Natural killer cell (primary cell): ENCODE results near the gene ZNF768. TPM values are rescaled to one million over a fixed set of nuclear protein-coding genes. Genes with fewer than 3 reads are reported as not detected.

Experiments used
- ATAC-seq, 3 donors: fragments of 150-1000 bp in 2 of 3; fragments of 200-7000 bp in 1 of 3; cut with Tn5 transposase; 1 replicate in 1 of 3; 2 replicates in 2 of 3; pipeline ENCODE4 v1.10.0; 2021; ENCODE audit warnings: mild to moderate bottlenecking in 2 of 3, moderate library complexity in 2 of 3
- DNase-seq, 2 donors: peaks; one replicate each; pipeline versions ENCODE4 v3.0.0 to v3.0.0-alpha.2; 2013 to 2021; ENCODE audit warnings: mixed read lengths in 1 of 2
- H3K27ac ChIP-seq: one replicate; pipeline ENCODE4 v1.5.1; 2013; ENCODE audit warnings: mild to moderate bottlenecking, low read length
- H3K27me3 ChIP-seq: one replicate; pipeline ENCODE4 v1.6.1; 2013; ENCODE audit warnings: low read length; ENCODE audit not compliant: control insufficient read depth, insufficient read depth
- H3K36me3 ChIP-seq: one replicate; pipeline ENCODE4 v1.6.1; 2013; ENCODE audit warnings: low read length; ENCODE audit not compliant: control insufficient read depth, insufficient read depth
- H3K4me1 ChIP-seq: one replicate; pipeline ENCODE4 v1.6.1; 2013; ENCODE audit warnings: low read length; ENCODE audit not compliant: control insufficient read depth, insufficient read depth
- H3K4me3 ChIP-seq: one replicate; pipeline ENCODE4 v1.5.1; 2013; ENCODE audit warnings: low read length
- H3K9me3 ChIP-seq: one replicate; pipeline ENCODE4 v1.6.1; 2013; ENCODE audit warnings: low read length; ENCODE audit not compliant: control insufficient read depth, insufficient read depth
- H3K27ac Mint-ChIP-seq, 2 donors: one replicate each; pipeline ENCODE4 v1.8.0; 2022; ENCODE audit warnings: mild to moderate bottlenecking in 2 of 2, mixed read lengths in 2 of 2, moderate library complexity in 1 of 2
- H3K27me3 Mint-ChIP-seq, 2 donors: one replicate each; pipeline ENCODE4 v1.8.0; 2022; ENCODE audit warnings: low read depth in 2 of 2, mixed read lengths in 2 of 2
- H3K36me3 Mint-ChIP-seq: one replicate; pipeline ENCODE4 v1.8.0; 2022; ENCODE audit warnings: mixed read lengths
- H3K4me1 Mint-ChIP-seq, 2 donors: one replicate each; pipeline ENCODE4 v1.8.0; 2022; ENCODE audit warnings: mixed read lengths in 2 of 2
- H3K4me3 Mint-ChIP-seq: one replicate; pipeline ENCODE4 v1.8.0; 2022; ENCODE audit warnings: mild to moderate bottlenecking, moderate library complexity, mixed read lengths
- H3K9me3 Mint-ChIP-seq, 2 donors: one replicate each; pipeline ENCODE4 v1.8.0; 2022; ENCODE audit warnings: mixed read lengths in 2 of 2
- WGBS: methylation state at CpG from one replicate; pipeline ENCODE4 v1.1.7; 2013; ENCODE audit warnings: missing lambda C conversion rate; ENCODE audit not compliant: insufficient coverage; 5-methylcytosine and 5-hydroxymethylcytosine counted together
- intact Hi-C: fragments of 100-400 bp; cut with micrococcal nuclease; formaldehyde crosslinking; loops from one replicate; pipeline ENCODE4 v1.14.2; 2022
- total RNA-seq, 4 donors: library from RNA; stranded (reverse); fragments of 120-200 nt in 1 of 4; gene quantifications; one replicate each; pipeline versions ENCODE4 v1.2.3 to v1.2.4, GENCODE V29; 2013 to 2022
- TF ChIP-seq, protein P1 (sequence below): fragments of 200-600 bp; IDR thresholded peaks from one replicate; pipeline ENCODE4 v1.8.0; 2022; ENCODE audit warnings: antibody characterized with exemption

ZNF768 gene
- total RNA-seq, 3 donors from 2014 or later (not counting 1 experiment from before 2014, with no cell fraction given): 3.3 to 7.2 (median 5.6) TPM

DNA sequence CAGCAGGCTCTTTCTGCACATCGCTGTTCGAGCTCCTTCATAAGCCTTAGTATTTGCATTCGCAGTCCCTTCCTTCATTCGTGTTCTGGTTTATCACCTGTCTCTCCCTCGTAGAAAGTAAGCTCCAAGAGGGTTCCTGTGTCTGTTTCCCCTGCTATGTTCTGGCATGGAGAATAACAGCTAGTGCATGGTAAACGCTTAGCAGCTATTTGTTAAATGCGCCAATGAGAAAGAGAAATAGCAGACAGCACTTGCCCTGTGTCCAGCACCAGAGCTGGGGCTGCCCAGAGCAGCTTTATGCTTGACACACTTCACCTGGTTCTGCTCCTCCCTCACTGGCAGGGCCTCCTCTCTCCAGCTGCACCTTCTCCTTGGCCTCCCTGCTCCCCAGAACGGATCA is 39.6 kb upstream of the ZNF768 start:
- Mint-ChIP-seq H3K4me1 (peaks cover 19 to 22% of the 10 kb centered on the region in 2 donors), H3K9me3 (no peaks in the 10 kb centered on the region), H3K27ac (peak overlapping the region in 1 of 2 donors; percentile 36), H3K4me3 (no peak overlapping the region), H3K36me3 (no peaks in the 10 kb centered on the region), H3K27me3 (peaks cover 0 to 4% of the 10 kb centered on the region in 2 donors)
- Histone ChIP-seq H3K9me3 (no peaks in the 10 kb centered on the region), H3K4me1 (peaks cover 41% of the 10 kb centered on the region), H3K4me3 (no peak overlapping the region), H3K27ac (no peak overlapping the region), H3K27me3 (no peaks in the 10 kb centered on the region), H3K36me3 (no peaks in the 10 kb centered on the region)
- intact Hi-C loops: no loop called here
- ATAC-seq (no peak), DNase-seq (no peak)
- WGBS: 89% methylated on average over 8 of the region's 8 CpGs
- TF ChIP-seq, protein P1, sequence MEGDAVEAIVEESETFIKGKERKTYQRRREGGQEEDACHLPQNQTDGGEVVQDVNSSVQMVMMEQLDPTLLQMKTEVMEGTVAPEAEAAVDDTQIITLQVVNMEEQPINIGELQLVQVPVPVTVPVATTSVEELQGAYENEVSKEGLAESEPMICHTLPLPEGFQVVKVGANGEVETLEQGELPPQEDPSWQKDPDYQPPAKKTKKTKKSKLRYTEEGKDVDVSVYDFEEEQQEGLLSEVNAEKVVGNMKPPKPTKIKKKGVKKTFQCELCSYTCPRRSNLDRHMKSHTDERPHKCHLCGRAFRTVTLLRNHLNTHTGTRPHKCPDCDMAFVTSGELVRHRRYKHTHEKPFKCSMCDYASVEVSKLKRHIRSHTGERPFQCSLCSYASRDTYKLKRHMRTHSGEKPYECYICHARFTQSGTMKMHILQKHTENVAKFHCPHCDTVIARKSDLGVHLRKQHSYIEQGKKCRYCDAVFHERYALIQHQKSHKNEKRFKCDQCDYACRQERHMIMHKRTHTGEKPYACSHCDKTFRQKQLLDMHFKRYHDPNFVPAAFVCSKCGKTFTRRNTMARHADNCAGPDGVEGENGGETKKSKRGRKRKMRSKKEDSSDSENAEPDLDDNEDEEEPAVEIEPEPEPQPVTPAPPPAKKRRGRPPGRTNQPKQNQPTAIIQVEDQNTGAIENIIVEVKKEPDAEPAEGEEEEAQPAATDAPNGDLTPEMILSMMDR: no peak

DNA sequence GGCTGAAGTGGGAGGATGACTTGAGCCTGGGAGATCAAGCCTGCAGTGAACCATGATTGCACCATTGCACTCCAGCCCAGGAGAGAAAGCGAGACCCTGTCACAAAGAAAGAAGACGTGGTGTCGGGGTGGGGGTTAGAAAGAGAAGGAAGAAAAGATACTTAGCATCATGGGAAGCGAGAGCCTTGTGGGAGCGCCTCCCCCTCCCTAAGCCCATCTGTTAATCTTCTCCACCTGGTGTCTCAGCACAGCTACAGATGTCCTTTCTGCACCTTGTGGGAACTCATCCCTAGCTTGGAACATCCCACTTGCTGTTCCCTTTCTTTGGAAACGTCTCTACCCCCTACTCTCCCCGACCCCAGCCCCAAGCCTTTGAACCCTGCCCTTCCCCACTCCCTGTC is 39.2 kb upstream of the ZNF768 start:
- no peaks in the 10 kb centered on the region for H3K36me3 ChIP-seq
- 75% methylated on average over 7 of the region's 7 CpGs for WGBS
- no peak overlapping the region for H3K4me3 Mint-ChIP-seq
- H3K27me3 Mint-ChIP-seq: peaks cover 0 to 4% of the 10 kb centered on the region in 2 donors
- no peaks in the 10 kb centered on the region for H3K36me3 Mint-ChIP-seq
- intact Hi-C loops: no loop called here
- ATAC-seq (no peak), DNase-seq (no peak)
- no peaks in the 10 kb centered on the region for H3K27me3 ChIP-seq
- no peak overlapping the region for H3K4me3 ChIP-seq
- peaks cover 19 to 21% of the 10 kb centered on the region in 2 donors for H3K4me1 Mint-ChIP-seq
- H3K27ac ChIP-seq: no peak overlapping the region
- H3K9me3 Mint-ChIP-seq: no peaks in the 10 kb centered on the region
- peaks cover 39% of the 10 kb centered on the region for H3K4me1 ChIP-seq
- H3K9me3 ChIP-seq: no peaks in the 10 kb centered on the region
- TF ChIP-seq, protein P1: no peak
- H3K27ac Mint-ChIP-seq: no peak overlapping the region

DNA sequence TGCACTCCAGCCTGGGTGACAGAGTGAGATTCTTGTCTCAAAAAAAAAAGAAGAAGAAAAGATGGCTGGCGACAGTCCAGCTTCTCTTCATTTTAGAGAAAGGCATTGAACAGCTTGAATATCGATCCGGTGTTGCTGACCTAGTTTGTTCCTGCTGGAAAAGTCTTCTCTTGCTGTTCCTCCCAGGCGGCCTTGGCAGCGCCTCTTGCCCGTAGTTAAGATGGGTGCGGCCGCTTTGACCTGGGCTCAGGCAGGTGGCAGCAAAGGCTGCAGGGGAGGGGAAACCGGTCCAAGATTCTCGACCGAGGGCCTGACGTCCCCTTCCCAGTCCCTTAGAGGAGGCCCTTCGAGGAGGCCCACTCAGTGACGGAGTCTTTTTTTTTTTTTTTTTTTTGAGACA is 35.7 kb upstream of the ZNF768 start:
- TF ChIP-seq, protein P1: no peak
- no peaks in the 10 kb centered on the region for H3K27me3 ChIP-seq
- H3K4me1 ChIP-seq: peaks cover 30% of the 10 kb centered on the region
- DNase-seq (no peak), ATAC-seq (no peak)
- Mint-ChIP-seq H3K27ac (peak overlapping the region; percentile 89 to 92), H3K36me3 (no peaks in the 10 kb centered on the region), H3K4me1 (peaks cover 25 to 28% of the 10 kb centered on the region in 2 donors), H3K9me3 (no peaks in the 10 kb centered on the region), H3K4me3 (peak overlapping the region; percentile 93), H3K27me3 (peaks cover 0 to 4% of the 10 kb centered on the region in 2 donors)
- no peaks in the 10 kb centered on the region for H3K9me3 ChIP-seq
- intact Hi-C loops: no loop called here
- peak overlapping the region; percentile 54 for H3K4me3 ChIP-seq
- 97% methylated on average over 14 of the region's 14 CpGs for WGBS
- H3K27ac ChIP-seq: peak overlapping the region; percentile 76
- no peaks in the 10 kb centered on the region for H3K36me3 ChIP-seq
